Central memory CD8-positive, alpha-beta T cell (primary cell): Measurements from ENCODE around the gene ADAM10.

Source experiments
- ATAC-seq: fragments of 150-1000 bp; cut with Tn5 transposase; replicated peaks from 2 replicates; pipeline ENCODE4 v1.10.0; 2022; ENCODE audit warnings: mild to moderate bottlenecking, moderate FRiP score, moderate number of reproducible peaks; ENCODE audit not compliant: poor library complexity, severe bottlenecking; ENCODE audit errors: extremely low read depth
- DNase-seq, 2 donors: peaks; one replicate each; pipeline ENCODE4 v3.0.0; 2021; ENCODE audit warnings: low spot score in 2 of 2
- H3K27ac Mint-ChIP-seq: one replicate; pipeline ENCODE4 v1.8.0; 2022; ENCODE audit warnings: low read depth, mild to moderate bottlenecking, moderate library complexity, mixed read lengths
- H3K27me3 Mint-ChIP-seq: one replicate; pipeline ENCODE4 v1.8.0; 2022; ENCODE audit warnings: mixed read lengths
- H3K36me3 Mint-ChIP-seq: one replicate; pipeline ENCODE4 v1.8.0; 2022; ENCODE audit warnings: mild to moderate bottlenecking, moderate library complexity, mixed read lengths; ENCODE audit not compliant: insufficient read depth
- H3K4me1 Mint-ChIP-seq: one replicate; pipeline ENCODE4 v1.8.0; 2022; ENCODE audit warnings: mixed read lengths
- H3K4me3 Mint-ChIP-seq: one replicate; pipeline ENCODE4 v1.8.0; 2022; ENCODE audit warnings: mild to moderate bottlenecking, moderate library complexity, mixed read lengths
- H3K9me3 Mint-ChIP-seq: one replicate; pipeline ENCODE4 v1.8.0; 2022; ENCODE audit warnings: mixed read lengths

ADAM10 gene

DNA sequence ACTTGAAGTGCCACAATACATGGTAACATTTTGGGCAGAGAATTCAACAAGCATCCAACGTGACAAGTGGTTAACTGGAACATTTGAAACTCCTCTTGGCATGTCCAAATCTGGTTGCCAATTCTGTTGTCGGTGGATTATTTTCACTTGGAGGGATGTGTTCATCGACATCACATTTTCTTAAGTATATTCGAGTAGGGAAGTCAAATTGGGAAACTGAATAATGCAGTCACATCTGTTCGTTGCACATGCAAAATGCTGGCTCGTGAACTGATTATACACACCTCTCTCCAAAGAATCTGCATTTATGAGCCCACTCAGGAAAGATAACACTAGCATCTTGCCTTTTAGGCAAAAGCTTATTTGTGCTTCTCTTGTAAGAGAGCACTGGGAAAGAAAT, 178.0 kb downstream of the ADAM10 start:
- H3K36me3 Mint-ChIP-seq, result no peaks in the 10 kb centered on the region
- H3K4me3 Mint-ChIP-seq, result no peak overlapping the region
- H3K4me1 Mint-ChIP-seq, result no peaks in the 10 kb centered on the region
- DNase-seq (no peak), ATAC-seq (no peak)
- H3K27ac Mint-ChIP-seq, result no peak overlapping the region
- H3K27me3 Mint-ChIP-seq, result no peaks in the 10 kb centered on the region
- no peaks in the 10 kb centered on the region for H3K9me3 Mint-ChIP-seq

DNA sequence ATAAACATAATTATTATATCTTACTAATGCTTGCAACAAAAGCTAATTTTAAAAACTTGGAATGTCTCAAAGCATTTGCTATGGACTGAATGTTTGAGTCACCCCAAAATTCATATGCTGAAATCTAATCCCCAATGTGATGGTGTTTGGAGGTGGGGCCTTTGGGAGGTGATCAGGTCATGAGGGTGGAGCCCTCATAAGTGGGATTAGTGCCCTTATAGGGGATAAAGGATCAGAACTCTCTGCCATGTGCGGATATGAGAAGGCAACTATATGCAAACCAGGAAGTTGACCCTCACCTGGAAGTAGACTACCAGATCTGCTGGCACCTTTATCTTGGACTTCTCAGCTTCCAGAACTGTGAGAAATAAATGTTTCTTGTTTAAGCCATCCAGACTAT, 180.1 kb downstream of the ADAM10 start:
- H3K4me3 Mint-ChIP-seq, result no peak overlapping the region
- H3K27ac Mint-ChIP-seq, result no peak overlapping the region

DNA sequence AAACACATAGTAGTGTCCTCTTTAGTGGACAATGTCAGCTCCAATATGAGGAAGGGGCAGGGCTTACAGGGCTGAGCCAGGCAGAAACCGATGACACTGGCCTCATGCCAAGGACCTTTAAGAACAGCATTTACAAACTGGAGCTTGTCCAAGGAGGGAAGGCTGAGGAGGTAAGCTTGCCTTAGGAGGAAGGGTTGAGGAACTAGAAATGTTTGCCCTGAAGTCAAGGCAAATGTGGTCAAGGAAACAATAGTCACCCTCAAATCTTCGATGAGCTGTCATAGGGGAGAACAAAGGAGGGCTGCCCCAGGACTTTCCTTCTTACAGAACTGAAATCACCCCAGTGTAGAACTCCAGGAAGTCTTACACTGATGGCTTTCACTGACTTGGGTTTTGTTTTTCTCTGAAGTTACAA, 181.3 kb downstream of the ADAM10 start:
- Mint-ChIP-seq H3K36me3 (no peaks in the 10 kb centered on the region), H3K27me3 (no peaks in the 10 kb centered on the region), H3K4me1 (no peaks in the 10 kb centered on the region), H3K27ac (no peak overlapping the region), H3K9me3 (no peaks in the 10 kb centered on the region), H3K4me3 (no peak overlapping the region)
- no peak for DNase-seq
- ATAC-seq, result no peak

More for the DNA sequence above, 180.1 kb downstream of the ADAM10 start:
- DNase-seq (no peak), ATAC-seq (no peak)
- Mint-ChIP-seq H3K36me3 (no peaks in the 10 kb centered on the region), H3K9me3 (no peaks in the 10 kb centered on the region), H3K27me3 (no peaks in the 10 kb centered on the region), H3K4me1 (no peaks in the 10 kb centered on the region)

DNA sequence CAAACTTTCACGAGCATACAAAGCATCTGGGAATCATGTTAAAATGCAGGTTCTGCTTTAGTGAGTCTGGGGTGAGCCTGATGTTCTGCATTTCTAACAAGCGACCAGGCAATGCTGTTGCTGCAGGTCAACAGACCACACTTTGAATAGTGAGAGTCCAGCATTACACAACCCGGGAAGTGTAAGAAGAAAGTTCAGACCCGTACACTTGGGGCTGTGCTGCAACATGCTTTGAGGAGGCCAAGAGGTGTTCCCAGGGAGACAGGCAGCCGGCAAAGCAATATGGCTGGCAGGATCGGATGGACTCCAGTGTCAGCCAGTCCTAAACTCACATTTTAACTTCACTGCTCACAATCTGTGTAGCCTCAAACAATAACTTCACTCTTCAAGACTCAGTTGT, 183.5 kb downstream of the ADAM10 start:
- ATAC-seq, result no peak
- H3K27me3 Mint-ChIP-seq, result no peaks in the 10 kb centered on the region
- H3K9me3 Mint-ChIP-seq, result no peaks in the 10 kb centered on the region
- DNase-seq, result no peak
- no peaks in the 10 kb centered on the region for H3K4me1 Mint-ChIP-seq
- H3K4me3 Mint-ChIP-seq, result no peak overlapping the region
- H3K27ac Mint-ChIP-seq, result no peak overlapping the region
- no peaks in the 10 kb centered on the region for H3K36me3 Mint-ChIP-seq

DNA sequence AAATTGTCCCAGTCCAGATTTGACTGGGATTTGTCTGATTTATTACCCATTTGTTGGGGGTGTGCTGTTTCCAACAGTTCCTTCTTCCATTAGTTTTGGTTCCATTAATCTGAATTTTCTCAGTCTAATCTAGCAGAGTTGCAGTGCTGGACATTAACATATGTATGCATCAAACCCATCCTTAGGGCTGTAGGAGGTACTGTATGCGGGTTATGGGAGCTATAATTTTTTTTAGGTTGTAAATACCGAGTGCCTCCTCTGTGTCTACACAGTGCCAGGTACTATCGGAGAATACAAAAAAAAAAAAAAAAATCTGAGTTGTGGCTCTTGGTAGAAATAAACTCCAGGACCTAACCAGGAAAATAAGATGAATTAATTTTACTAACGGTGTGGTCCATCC, 183.9 kb downstream of the ADAM10 start:
- Mint-ChIP-seq H3K9me3 (no peaks in the 10 kb centered on the region), H3K27ac (no peak overlapping the region), H3K27me3 (no peaks in the 10 kb centered on the region), H3K36me3 (no peaks in the 10 kb centered on the region), H3K4me3 (no peak overlapping the region), H3K4me1 (no peaks in the 10 kb centered on the region)
- DNase-seq (no peak), ATAC-seq (no peak)

DNA sequence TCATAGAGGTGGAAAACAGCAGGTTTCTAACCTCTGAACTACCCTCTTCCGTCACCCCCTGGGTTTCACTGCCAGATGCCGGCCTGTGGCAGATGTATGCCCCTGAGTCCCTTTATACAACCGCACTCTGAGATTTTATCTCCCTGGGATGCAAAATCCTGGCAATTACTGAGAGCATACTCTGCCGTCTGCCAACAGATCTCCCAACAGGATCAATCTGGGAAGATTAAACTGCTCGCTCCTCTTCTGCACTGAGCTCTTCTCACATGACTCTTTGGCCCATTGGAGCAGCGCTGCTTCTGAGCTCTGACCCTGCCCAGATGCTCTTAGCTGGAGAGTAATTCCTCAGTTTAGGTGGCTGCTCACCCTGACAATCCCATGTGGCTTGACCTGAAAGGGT, 184.5 kb downstream of the ADAM10 start:
- Mint-ChIP-seq H3K4me1 (no peaks in the 10 kb centered on the region), H3K36me3 (no peaks in the 10 kb centered on the region), H3K27me3 (no peaks in the 10 kb centered on the region), H3K27ac (no peak overlapping the region), H3K9me3 (no peaks in the 10 kb centered on the region), H3K4me3 (no peak overlapping the region)
- ATAC-seq (no peak), DNase-seq (no peak)

DNA sequence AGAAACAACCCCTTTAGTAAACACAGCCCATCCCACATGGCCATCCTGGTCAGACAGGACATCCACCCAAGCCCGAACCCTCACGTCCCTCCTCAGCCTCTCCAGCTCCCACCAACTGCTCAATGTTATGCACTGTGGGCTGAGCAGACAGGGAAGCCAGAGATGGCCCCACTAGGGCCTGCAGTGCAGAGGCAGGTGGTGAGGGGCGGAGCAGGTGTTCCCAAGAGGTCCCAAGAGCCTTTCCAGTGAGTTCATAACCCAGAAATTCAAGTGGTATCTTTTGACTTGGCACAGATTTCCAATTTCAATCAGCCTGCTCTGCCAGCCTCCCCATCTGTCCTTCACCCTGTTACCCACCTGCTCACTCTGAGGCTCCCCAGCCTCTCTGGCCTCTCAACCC, 187.4 kb downstream of the ADAM10 start:
- H3K27ac Mint-ChIP-seq, result no peak overlapping the region
- H3K27me3 Mint-ChIP-seq, result no peaks in the 10 kb centered on the region
- H3K9me3 Mint-ChIP-seq, result no peaks in the 10 kb centered on the region
- H3K36me3 Mint-ChIP-seq, result no peaks in the 10 kb centered on the region
- no peak overlapping the region for H3K4me3 Mint-ChIP-seq
- no peak for DNase-seq
- H3K4me1 Mint-ChIP-seq, result no peaks in the 10 kb centered on the region
- no peak for ATAC-seq

DNA sequence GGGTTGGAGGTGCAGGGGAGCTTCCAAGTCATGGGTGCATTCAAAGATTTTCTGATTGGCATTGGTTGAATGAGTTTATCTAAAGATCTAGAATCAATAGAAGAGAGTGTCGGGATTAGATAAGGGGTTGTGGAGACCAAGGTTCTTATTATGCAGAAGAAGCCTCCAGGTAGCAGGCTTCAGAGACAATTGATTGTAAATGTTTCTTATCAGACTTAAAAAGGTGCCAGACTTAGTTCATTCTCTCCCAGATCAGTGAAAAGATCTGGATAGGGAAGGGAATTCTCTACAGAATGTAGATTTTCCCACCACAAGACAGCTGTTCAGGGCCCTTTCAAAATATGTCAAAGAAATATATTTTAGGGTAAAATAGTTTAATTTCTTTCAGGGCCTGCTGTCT, 188.2 kb downstream of the ADAM10 start:
- Mint-ChIP-seq H3K27me3 (no peaks in the 10 kb centered on the region), H3K4me1 (no peaks in the 10 kb centered on the region), H3K4me3 (no peak overlapping the region), H3K36me3 (no peaks in the 10 kb centered on the region), H3K9me3 (no peaks in the 10 kb centered on the region), H3K27ac (no peak overlapping the region)
- ATAC-seq (no peak), DNase-seq (no peak)

DNA sequence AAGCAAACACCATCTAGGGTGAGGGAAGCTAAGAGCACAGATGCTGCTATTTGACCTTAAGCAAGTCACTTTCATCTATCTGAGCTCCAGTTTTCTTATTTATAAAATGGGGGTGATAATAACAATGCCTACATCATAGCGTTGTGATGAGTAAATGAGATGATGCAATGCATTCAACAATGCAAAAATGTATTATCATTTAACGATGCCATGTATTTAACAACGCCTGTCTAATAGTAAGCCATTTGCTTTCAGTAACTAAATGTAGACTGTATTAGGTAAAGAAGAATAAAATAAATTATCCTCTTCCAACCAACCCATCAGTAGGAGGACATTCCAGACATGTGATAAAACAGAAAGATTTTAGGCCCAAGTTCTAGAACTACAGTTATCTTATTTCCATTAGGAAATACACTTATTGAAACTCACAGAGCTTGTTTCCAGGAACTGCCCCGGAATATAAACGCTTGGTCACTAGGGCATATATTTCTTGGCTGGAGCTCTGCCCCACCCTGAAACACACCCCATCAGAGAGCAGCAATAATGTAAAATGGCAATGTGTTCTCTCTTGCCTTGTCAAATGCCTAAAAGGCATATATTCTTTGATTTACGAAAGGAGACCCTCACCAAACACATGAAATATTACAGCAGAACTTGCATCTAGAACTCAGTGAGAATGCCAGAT, 189.5 kb downstream of the ADAM10 start:
- Mint-ChIP-seq H3K36me3 (no peaks in the 10 kb centered on the region), H3K4me3 (no peak overlapping the region)
- ATAC-seq, result no peak

DNA sequence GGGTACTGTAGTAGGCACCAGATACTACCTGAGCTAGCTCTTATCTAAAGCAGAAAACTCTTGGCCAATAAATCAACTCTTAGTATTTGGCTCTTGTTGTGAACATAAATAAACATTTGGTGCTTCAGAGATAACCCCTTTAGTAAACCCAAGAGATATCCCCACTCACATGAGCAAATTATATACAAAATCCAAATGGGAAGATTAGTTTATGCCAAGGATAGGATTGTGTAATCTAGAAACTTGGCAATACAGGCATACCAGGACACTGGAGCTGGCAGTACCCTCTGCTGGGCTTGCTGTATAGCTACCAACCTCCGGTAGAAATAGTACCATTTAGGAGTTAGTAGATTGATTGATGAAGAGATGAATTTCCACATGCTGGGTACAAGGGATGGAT, 190.7 kb downstream of the ADAM10 start:
- Mint-ChIP-seq H3K36me3 (no peaks in the 10 kb centered on the region), H3K27ac (no peak overlapping the region), H3K9me3 (no peaks in the 10 kb centered on the region), H3K27me3 (no peaks in the 10 kb centered on the region), H3K4me3 (no peak overlapping the region), H3K4me1 (peaks cover 1% of the 10 kb centered on the region)
- DNase-seq (no peak), ATAC-seq (no peak)

More for the DNA sequence above, 189.5 kb downstream of the ADAM10 start:
- Mint-ChIP-seq H3K27me3 (no peaks in the 10 kb centered on the region), H3K27ac (no peak overlapping the region), H3K9me3 (no peaks in the 10 kb centered on the region), H3K4me1 (no peaks in the 10 kb centered on the region)
- no peak for DNase-seq

DNA sequence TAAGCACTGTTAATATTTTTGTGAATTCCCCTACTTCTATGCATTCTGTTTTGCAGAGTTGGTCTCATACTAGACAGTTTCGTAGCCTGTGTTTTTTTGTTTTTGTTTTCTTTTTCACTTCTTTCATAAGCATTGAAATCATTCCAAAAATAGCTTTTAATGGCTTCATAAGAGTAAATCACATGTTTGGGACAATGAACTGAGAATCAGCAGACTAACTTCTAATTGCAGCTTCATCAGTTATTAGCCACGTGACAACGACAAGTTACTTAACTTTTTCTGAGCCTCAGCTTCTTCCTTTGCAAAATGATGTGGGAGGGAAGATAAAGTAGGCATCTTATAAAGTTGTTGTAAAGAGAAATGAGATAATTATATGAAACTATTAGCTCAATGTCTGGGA, 193.0 kb downstream of the ADAM10 start:
- no peak for ATAC-seq
- no peak for DNase-seq
- Mint-ChIP-seq H3K4me1 (peaks cover 10% of the 10 kb centered on the region), H3K27me3 (no peaks in the 10 kb centered on the region), H3K9me3 (no peaks in the 10 kb centered on the region), H3K27ac (no peak overlapping the region), H3K36me3 (peaks cover 2% of the 10 kb centered on the region), H3K4me3 (no peak overlapping the region)

DNA sequence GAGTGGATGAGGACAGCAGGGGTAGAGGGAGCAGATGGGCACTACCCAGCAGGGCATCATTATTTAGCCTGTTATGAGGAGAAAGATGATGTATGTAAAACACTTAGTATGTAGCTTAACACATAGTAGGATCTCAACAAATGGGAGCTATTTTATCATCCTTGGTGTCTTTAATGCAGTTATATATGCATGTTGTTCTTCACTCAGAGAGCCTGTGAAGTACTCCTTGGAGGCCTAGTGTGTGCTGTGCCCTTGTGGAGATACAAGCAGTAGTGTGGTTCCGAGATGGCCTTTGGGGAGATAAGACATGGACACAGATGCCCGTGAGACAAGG, 193.5 kb downstream of the ADAM10 start:
- H3K4me1 Mint-ChIP-seq, result peaks cover 10% of the 10 kb centered on the region
- no peaks in the 10 kb centered on the region for H3K27me3 Mint-ChIP-seq
- ATAC-seq, result no peak
- H3K36me3 Mint-ChIP-seq, result peaks cover 2% of the 10 kb centered on the region
- no peaks in the 10 kb centered on the region for H3K9me3 Mint-ChIP-seq
- DNase-seq, result no peak
- H3K27ac Mint-ChIP-seq, result no peak overlapping the region
- H3K4me3 Mint-ChIP-seq, result no peak overlapping the region

DNA sequence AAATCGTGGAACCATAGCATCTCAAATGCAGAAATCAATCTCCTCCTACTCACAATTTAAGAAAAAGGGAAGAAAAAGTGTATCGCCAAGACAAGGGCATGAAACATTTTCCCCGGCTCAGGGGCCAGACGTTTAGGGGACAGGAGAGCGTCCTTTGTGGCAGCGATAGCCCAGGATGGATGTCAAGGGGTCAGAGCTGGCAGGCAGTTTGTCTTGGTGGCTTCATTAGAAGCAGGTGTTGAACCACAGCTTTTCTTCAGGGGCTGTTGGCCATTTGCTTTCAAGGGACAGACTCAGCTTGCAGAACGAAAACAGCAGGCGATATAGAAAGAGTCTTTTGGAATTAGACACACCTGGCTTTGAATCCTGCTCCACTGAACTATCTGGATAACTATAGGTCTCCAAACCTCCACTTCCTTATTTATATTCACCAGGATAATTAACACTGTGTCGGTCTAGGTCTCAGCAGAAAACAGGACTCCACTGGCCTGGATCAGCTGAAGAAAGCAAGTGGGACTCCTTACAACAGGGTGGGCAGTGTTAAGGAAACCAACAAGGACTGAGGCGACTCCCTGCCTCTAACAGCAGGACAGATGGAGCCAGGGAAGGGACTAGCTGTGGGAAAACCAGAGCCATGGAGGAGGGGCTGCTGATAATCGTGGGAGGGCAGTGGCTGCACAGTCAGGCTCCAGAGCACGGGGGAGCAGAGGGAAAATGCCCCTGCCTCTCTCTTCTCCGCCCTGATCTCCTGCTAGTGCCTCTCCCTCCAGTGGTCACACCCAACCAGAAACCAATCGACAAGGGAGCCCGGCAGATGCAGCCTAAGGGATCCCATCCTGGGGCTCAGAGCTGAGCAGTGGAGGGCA, 194.1 kb downstream of the ADAM10 start:
- peaks cover 10% of the 10 kb centered on the region for H3K4me1 Mint-ChIP-seq
- no peak for ATAC-seq
- no peaks in the 10 kb centered on the region for H3K27me3 Mint-ChIP-seq
- H3K4me3 Mint-ChIP-seq, result no peak overlapping the region
- H3K27ac Mint-ChIP-seq, result no peak overlapping the region
- no peak for DNase-seq
- H3K9me3 Mint-ChIP-seq, result no peaks in the 10 kb centered on the region
- H3K36me3 Mint-ChIP-seq, result peaks cover 2% of the 10 kb centered on the region
